Measurements from ENCODE around the gene CEP131.

DNA sequence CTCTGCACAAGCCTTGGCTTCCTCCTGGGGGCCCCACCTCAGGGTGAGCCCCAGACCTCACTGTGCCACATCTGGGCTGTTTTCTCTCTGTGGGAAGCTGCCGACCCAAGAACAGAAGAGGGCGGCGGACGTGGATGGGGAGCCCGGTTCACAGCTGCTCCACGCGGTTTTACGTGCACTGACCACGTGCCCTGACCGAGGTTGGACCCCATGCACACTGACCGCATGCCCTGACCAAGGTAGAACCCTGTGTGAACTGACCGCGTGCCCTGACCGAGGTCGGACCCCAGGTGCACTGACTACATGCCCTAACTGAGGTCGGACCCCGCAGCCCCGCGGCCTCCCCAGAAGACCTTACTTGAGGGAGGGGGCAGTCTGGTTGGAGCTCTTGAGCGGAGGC, 19.6 kb downstream of the CEP131 start:
- TF ChIP-seq, protein P1, sequence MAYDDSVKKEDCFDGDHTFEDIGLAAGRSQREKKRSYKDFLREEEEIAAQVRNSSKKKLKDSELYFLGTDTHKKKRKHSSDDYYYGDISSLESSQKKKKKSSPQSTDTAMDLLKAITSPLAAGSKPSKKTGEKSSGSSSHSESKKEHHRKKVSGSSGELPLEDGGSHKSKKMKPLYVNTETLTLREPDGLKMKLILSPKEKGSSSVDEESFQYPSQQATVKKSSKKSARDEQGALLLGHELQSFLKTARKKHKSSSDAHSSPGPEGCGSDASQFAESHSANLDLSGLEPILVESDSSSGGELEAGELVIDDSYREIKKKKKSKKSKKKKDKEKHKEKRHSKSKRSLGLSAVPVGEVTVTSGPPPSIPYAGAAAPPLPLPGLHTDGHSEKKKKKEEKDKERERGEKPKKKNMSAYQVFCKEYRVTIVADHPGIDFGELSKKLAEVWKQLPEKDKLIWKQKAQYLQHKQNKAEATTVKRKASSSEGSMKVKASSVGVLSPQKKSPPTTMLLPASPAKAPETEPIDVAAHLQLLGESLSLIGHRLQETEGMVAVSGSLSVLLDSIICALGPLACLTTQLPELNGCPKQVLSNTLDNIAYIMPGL (CRISPR knock-in tag; IDR thresholded peaks at IDR 0.05; ENCODE audit: borderline replicate concordance), result no peak
- TF ChIP-seq, protein P2, sequence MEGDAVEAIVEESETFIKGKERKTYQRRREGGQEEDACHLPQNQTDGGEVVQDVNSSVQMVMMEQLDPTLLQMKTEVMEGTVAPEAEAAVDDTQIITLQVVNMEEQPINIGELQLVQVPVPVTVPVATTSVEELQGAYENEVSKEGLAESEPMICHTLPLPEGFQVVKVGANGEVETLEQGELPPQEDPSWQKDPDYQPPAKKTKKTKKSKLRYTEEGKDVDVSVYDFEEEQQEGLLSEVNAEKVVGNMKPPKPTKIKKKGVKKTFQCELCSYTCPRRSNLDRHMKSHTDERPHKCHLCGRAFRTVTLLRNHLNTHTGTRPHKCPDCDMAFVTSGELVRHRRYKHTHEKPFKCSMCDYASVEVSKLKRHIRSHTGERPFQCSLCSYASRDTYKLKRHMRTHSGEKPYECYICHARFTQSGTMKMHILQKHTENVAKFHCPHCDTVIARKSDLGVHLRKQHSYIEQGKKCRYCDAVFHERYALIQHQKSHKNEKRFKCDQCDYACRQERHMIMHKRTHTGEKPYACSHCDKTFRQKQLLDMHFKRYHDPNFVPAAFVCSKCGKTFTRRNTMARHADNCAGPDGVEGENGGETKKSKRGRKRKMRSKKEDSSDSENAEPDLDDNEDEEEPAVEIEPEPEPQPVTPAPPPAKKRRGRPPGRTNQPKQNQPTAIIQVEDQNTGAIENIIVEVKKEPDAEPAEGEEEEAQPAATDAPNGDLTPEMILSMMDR (IDR thresholded peaks at IDR 0.05), result no peak
- TF ChIP-seq EHMT2 (IDR thresholded peaks at IDR 0.05; ENCODE audit: low read depth) (no peak), RCOR1 (IDR thresholded peaks at IDR 0.05; ENCODE audit: low read depth, low read length) (no peak), SREBF2 (IDR thresholded peaks at IDR 0.05) (no peak), MAZ (IDR thresholded peaks at IDR 0.05; ENCODE audit: borderline replicate concordance, low read depth, low read length) (no peak), CHD2 (IDR thresholded peaks at IDR 0.05; ENCODE audit: low read length, partially characterized antibody) (no peak), HDAC2 (IDR thresholded peaks at IDR 0.05) (no peak), RAD21 (conservative IDR thresholded peaks at IDR 0.05 in 1 of 2, IDR thresholded peaks at IDR 0.05 in 1 of 2) (no peak), POLR2A (IDR thresholded peaks at IDR 0.05; ENCODE audit: low read length) (no peak), SMC3 (IDR thresholded peaks at IDR 0.05) (no peak)
- TF ChIP-seq, protein P3, sequence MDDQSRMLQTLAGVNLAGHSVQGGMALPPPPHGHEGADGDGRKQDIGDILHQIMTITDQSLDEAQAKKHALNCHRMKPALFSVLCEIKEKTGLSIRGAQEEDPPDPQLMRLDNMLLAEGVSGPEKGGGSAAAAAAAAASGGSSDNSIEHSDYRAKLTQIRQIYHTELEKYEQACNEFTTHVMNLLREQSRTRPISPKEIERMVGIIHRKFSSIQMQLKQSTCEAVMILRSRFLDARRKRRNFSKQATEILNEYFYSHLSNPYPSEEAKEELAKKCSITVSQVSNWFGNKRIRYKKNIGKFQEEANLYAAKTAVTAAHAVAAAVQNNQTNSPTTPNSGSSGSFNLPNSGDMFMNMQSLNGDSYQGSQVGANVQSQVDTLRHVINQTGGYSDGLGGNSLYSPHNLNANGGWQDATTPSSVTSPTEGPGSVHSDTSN (IDR thresholded peaks at IDR 0.05), result no peak
- TF ChIP-seq, protein P4, sequence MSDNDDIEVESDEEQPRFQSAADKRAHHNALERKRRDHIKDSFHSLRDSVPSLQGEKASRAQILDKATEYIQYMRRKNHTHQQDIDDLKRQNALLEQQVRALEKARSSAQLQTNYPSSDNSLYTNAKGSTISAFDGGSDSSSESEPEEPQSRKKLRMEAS (IDR thresholded peaks at IDR 0.05), result no peak

Data from A549 (cell line).